HG03159 (cell line): ENCODE measurements around the gene NECAP2.
"Not testable (repeated sequence)": the region's sequence is repeated elsewhere in the genome, so short reads cannot be mapped to it uniquely, and the experiment has no call there.

Source experiments
- ATAC-seq: cut with Tn5 transposase; IDR thresholded peaks from one replicate; pipeline ENCODE4 v1.9.1; 2021; ENCODE audit warnings: mild to moderate bottlenecking, moderate library complexity; ENCODE audit not compliant: unreplicated experiment

The NECAP2 gene

DNA sequence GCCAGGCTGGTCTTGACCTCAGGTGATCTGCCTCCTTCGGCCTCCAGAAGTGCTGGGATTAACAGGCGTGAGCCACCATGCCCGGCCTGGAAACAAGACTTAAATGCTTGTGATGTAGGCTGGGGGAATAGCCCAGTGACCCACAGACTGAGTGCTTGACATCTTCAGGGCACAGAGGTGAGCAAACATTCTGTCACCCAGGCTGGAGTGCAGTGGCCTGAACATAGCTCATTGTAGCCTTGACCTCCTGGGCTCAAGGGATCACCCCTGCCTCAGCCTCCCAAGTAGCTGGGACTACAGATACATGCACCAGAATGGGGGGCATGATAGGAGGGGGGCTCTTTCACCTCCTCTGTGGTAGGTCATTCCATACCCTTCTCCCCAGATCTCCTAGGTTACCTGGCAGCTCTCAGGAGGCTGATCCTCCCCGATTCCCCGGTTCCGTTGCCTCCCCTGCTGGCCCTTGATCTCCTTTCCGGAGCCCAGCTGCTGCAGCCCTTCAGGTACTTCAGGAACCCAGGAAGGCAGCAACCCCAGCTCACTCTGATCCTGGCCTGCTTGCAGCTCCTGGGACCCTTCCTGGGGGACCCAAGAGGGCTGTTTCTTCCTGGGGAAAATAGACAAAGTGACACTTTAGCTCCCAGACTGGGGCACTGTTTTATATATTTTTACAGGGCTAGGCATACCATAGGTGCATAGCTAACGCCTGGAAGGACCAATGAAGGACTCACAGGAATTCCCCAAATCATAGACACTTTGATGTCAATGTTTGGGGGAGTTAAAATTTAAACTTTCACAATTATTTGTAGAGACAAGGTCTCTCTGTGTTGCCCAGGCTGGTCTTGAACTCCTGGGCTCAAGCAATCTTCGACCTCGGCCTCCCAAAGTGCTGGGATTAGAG is 15.1 kb upstream of the NECAP2 start:
- ATAC-seq: no peak

DNA sequence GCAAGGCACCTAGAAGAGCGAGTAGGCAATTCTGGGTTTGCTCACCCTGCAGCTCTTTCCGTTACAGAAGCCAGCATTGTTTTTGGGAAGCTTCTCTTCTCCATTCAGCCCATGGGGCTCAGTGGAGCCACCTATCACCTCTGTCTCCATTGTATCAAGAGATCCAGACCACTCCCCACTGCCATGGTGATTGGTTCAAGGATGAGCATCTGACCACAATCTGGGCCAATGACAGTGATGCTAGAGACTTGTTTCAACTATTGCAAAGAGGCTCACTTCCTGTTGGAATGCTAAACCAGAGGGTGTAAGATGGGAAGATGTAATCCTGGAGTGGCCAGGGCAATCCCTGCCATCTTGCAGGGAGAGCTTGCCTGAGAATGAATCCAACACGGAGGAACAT is 9.9 kb upstream of the NECAP2 start:
- ATAC-seq: no peak

DNA sequence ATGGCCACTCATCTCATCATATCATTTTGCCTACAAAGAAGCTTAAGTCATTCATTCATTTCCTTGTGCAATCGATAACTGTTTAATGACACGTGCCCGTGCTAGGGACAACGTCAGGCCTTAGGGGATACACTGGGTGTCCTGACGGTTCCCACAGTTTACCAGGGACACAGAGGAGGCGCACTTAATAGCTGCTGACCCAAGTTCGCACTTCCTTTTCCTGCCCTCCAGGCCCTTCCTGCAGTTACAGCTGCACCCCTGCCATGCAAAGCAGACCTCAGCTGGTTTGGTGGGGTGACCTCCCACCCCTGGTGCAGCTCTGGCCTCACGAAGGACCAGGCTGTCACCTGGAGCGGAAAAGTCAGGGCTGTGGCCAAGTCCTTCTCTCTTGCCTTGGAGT is 7.5 kb upstream of the NECAP2 start:
- ATAC-seq: no peak

DNA sequence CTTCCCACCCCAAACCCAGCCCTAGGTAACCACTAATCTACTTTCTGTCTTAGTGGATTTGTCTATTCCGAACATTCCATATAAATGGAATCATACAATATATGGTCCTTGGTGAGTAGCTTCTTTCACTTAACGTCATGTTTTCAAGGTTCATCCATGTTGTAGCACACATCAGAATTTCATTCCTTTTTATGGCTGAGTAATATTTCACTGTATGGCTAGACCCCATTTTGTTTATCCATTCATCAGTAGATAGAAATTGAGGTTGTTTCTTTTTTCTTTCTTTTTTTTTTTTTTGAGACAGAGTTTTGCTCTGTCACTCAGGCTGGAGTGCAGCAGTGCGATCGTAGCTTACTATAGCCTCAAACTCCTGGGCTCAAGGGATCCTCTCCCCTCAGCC is 6.5 kb upstream of the NECAP2 start:
- no peak for ATAC-seq

DNA sequence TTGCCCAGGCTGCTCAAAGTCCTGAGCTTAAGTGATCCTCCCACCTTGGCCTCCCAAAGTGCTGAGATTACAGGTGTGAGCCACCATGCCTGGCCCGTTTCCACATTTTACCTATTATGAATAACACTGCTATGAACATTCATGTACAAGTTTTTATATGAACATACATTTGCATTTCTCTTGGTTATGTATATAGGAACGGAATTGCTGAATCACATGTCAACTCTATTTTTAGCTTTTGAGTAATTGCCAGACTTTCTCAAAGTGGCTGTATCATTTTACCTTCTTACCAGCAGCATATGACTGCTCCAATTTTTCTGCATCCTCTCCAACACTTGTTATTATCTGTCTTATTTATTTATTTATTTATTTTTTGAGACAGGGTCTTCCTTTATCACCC is 6.0 kb upstream of the NECAP2 start:
- ATAC-seq: no peak

DNA sequence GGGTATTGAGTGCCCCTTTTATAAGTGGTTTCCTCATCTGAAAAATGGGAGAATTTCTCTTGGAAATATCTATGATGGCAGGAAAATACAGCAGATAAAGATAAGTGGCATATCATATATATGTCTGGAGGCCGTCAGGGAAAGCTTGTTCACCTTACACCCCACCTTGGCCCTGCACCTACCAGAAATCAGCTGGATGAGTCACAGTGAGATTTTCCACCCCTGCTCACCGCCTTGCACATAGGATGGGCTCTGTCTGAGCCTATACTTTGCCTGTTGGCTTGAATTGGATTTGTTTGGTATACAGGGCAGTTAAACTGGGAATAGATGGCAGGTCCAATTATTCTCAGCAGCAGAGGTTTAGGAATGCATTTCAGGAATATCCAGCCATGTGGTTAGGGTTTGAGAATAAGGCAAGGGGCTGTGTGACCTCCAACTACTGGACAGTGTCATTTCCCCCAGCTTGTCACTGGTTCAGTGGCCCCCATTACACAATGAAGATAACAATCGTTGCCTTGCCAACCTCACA is 3.5 kb upstream of the NECAP2 start, which contains the start of gene SPATA21:
TSS of gene SPATA21 (minus strand) at position 479 of the 529 bp plus-strand sequence. CDS start 6,053 bp downstream, outside the sequence.
- ATAC-seq: no peak

DNA sequence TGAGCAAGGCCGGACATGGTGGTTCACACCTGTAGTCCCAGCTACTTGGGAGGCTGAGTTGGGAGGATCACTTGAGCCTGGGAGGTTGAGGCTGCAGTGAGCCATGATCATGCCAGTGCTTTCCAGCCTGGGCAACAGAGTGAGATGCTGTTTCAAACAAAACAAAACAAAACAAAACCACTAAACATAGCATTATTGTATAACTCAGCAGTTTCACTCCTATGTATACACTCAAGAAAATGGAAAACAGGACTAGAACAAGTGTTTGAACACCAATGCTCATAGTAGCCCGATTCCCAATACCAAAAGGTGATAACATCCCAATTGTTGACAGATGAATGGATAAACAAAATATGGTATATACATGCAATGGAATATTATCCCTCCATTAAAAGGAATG is 2.0 kb upstream of the NECAP2 start:
- no peak for ATAC-seq

DNA sequence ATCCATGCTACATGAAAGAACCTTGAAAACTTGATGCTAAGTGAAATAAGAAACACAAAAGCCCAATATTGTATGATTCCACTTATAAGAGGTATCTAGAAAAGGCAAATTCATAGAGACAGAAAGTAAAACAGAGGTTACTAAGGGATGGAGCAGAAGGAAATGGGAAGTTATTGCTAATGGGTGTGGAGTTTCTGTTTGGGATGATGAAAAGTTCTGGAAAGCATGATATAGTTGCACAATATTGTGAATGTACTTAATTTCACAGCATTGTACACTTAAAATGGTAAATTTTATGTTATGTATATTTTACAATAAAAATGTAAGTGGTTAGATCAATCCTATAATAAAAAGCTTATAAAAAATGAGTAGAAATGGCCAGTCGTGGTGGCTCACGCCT is 1.6 kb upstream of the NECAP2 start:
- ATAC-seq: no peak

DNA sequence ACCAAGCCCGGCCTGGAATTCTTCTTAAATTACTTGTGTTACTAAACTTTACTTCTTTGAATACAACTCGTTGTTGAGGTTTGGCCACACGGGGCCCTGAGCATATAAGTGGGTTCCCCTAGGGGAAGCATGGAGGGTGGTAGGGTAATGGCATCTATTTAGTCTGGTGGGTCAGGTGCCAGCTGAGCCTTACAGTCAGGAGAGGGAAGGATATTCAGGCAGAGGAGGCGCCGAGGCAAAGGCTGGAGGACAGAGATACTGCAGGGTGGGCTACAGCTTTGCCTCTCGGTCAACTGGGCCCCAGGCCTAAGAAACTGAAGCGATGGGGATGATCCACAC is 424 bp upstream of the NECAP2 start:
- ATAC-seq: peak; percentile 25

DNA sequence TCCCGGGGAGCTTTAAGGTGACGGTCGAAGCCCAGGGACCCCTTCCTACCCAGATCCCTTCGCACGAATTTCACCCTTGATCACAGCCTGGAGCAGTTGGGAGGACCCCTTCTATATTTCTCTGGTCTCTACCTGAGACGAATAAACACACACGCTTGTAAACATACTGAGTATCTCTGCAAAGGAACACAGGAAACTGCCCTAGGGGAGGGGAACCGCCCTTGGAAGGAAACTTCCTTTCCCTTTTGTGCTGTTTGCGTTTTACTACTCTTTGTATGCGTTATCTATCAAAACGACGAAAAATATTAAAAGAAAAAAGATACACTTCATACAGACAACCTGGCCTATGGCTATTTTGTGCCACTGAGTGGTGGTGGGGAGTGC is 750 bp downstream of the NECAP2 start:
- no peak for ATAC-seq

DNA sequence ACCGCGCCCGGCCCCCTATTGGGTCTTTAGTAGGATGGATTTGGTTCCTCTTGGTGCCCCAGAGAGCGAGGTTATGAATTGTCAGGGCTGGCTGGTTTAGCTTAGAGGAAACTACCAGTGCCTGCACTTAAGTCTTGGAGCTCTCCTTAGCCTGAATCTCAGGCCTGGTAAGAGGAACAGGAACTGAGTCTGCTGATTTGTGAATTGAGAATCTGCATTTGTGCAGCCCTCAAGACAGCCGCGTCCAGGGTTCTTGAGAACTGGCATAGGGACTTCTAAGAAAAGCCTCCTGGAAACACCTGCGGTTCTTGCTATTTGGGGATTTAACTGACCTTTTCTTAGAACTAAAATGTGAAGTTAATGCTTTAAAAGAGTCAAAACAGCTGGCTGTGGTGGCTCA is 1.7 kb downstream of the NECAP2 start:
- ATAC-seq: no peak

DNA sequence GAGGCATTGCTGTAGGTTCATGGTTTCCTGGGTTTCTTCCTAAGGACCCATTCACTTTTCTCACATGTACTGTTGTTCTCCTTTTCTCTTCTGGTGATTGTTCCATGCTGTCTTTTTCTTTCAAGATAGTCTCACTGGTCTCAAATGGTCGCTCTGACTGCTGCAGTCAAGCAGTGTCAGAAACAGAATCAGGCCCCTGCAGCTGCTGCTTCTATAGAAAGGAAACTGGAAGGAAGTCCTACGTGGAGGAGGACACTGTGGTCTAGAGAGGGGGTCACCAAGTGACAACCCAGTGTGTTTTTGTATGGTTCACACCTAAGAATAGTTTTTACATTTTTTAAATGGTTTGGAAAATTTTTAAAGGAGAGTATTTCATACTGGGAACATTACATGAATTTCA is 2.4 kb downstream of the NECAP2 start:
- ATAC-seq: no peak

DNA sequence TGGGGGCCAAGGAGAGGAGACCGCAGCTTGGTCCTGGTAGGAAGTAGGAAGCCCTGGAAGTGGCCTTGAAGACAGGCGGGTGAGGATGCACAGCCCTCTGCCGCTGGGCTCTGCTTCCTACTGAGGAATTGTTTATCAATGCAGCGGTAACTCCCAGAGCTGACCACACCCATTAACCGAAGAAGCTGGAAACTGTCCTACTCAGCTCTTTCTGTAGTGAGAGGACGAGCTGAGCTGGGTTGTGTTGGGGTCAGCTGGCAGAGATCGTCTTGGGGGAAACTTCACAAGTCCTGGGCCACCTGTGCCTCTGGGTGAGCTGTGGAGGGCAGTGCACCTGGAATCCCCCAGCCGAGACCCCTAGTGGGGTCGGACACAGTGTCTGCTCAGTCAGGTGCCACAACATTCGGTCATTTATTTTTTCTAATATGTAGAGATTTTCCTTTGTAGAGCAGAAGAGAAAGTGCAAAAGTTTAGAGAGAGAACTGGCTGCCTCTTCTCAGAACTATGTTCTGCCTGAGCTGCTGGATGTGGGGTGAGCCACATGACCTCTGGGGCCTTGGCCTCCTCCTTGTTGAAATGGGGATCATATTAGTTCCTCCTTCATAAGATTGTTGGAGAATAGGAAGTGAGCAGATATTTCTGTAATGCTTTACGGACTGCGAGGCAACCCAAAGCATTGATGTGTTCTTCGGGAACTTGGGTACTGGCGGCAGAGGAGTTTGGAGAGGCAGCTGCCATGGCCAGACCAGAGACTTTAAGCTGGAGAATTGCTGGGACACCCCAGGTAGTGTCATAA is 3.6 kb downstream of the NECAP2 start:
- ATAC-seq: no peak

DNA sequence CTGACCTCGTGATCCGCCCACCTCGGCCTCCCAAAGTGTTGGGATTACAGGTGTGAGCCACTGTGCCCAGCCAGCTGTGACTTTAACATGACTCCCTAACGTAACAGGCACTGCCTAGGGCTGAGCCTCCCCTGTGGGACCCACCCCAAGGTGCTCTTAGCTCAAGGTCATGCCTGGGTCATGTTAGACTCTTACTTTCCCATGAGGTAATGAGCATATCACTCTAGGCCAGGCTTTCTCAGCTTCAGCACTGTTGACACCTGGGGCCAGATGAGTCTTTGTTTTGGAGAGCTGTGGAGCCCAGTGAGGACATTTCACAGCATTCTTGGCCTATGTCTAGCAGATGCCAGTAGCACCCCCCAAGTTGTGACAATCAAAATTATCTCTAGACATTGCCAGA is 4.5 kb downstream of the NECAP2 start:
- no peak for ATAC-seq

DNA sequence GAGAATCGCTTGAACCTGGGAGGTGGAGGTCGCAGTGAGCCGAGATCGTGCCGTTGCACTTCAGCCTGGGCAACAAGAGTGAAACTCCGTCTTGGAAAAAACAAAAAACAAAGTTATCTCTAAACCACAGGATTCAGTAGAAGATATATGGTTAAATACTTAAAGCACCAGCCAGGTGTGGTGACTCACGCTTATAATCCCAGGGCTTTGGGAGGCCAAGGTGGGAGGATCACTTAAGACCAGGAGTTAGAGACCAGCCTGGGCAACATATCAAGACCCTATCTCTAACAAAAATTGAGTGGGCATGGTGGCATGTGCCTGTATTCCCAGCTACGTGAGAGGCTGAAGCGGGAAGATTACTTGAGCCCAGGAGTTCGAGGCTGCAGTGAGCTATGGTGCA is 5.6 kb downstream of the NECAP2 start:
- ATAC-seq: no peak

DNA sequence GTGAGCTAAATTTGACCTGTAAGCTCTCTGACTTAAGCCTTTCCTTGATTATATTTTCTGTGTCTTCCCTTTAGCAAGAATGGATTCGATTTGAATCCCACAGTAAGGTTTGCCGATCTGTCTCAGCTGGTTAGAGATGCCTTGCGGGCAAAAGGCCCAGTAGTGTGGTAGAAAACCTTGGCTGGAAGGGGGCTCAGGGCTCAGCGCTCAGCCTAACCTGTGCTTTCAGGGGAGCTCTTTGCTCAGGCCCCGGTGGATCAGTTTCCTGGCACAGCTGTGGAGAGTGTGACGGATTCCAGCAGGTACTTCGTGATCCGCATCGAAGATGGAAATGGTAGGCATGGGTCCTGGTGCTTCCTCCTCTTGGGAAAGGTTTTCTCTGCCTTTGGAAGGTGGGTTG is 7.1 kb downstream of the NECAP2 start:
- no peak for ATAC-seq

DNA sequence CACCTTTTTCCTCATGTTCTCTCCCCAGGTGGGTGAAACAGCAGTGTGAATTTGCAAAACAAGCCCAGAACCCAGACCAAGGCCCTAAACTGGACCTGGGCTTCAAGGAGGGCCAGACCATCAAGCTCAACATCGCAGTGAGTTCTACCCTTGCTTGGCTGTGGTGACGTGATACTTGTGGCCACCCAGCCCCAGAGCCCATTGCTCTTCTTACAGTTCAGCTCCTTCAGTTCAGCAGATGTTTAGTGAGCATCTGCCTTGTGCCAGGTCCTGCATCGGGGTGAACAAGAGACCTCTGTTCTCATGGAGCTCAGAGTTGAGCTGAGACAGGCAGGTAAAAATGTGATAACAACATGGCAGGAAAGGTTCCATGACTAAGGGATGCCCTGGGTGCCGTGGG is 8.5 kb downstream of the NECAP2 start:
- no peak for ATAC-seq

DNA sequence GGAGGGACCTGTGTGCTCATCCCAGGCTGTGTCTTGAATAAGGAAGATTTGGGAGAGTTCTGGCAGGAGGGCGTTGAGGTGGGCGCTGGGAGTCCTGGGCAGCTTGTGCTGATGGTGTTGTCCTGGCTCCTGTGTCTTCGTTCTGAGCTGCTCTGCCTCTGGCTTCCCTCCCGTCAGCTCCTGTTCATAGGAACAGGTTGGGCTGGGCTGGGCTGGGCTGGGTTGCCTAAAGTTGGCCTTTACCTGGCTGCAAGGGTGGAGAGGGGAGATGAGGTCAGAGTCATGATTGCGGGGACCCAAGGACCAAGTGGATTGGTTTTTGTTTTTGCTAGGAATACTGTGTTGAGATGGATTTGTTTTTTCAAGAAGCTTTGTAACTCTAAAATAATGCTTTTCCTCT is 9.1 kb downstream of the NECAP2 start:
- no peak for ATAC-seq

DNA sequence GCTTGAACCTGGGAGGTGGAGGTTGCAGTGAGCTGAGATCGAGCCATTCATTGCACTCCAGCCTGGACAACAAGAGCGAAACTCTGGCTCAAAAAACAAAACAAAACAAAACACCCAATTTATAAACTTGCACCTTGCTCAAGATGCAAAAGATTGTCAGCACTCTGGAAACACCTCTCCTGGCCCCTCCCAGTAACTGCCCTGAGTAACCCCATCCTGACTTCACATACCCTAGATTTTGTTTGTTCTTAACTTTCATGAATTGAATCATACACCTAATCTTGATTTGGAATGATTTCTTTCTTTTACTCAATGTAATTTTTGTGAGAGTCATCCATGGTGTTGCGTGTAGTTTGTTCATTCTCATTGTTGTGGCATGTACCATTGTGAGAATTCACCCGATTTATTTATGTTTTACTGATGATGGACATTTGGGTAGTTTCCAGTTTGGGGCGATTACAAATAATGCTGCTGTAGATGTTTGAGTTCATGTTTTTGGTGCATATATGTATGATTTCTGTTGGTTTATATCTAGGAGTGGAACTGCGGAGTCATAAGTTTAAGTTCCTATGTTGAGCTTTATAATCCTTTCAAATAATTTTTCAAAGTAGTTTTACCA is 10.4 kb downstream of the NECAP2 start:
- no peak for ATAC-seq

DNA sequence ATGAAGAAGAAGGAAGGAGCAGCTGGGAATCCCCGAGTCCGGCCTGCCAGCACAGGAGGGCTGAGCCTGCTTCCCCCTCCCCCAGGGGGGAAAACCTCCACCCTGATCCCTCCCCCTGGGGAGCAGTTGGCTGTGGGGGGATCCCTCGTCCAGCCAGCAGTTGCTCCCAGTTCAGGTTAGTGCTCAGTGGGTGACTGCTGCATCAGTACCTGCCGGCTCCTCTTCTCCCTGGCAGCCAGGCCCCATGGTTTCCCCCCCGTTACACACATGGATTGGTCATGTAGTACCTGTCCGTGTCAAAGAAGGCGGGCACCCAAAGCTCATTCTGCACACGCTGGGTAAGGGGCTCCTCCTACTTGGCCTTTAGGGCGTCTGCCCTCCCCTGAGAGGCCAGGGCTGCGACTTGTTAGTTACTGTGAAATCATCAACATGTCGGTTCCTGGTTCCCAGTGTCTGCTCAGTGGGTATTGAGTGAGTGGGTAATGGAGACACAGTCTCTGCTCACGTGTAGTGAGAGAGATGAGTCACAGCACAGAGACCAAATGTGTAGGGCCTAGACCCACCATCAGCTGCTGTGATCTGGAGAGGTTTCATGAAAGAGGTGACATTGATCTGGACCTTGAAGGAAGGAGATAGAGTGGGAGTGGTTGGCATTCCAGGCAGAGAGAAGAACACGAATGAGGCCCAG is 11.5 kb downstream of the NECAP2 start:
- no peak for ATAC-seq

DNA sequence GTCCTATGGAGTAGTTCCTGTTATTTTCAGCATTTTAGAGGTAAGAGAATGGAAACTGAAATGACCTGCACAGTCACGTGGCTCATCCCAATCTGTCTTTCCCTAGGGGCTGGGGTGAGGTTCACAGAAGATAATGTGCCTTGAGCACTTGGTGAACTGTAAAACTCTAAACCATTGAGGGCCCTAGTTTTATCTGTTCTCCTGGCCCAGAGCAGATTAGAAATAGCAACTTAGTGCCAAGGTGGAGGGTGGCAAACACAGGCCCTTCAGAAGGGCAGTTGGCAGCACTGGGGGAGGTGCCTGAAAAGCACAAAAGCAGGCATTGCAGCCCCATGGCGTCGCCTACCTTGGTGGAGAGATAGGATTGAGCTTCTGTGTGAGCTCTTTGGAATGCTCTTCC is 14.4 kb downstream of the NECAP2 start:
- not testable (repeated sequence) for ATAC-seq
